Stromal cell of bone marrow (primary cell): ENCODE measurements around the gene PTGDS.

Experiments used
- DNase-seq: peaks from one replicate; pipeline ENCODE4 v3.0.0-alpha.2; 2012; ENCODE audit warnings: low read depth

The PTGDS gene

GRCh38 chr9:137026384-137026783 is 49.1 kb downstream of the PTGDS start:
- no peak for DNase-seq

DNA sequence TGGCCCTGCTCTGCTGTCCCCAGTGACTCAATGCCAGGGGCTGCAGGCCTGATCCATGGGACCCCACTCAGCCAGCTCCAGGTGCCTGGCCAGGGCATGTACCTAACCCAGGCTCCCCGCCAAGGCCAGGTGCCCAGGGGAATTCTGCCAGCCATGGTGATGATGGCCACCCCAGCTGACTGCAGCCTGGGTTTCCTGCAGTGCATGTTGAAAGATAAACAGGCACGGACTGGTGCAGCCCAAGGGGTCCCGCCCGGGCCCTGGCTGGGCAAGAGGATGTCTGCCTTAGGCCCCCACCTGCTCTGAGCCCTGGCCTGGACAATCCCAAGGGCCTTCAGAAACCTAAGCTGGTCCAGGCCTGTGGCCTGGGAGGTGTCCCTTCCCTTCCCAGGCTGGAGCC is 49.5 kb downstream of the PTGDS start:
- no peak for DNase-seq

DNA sequence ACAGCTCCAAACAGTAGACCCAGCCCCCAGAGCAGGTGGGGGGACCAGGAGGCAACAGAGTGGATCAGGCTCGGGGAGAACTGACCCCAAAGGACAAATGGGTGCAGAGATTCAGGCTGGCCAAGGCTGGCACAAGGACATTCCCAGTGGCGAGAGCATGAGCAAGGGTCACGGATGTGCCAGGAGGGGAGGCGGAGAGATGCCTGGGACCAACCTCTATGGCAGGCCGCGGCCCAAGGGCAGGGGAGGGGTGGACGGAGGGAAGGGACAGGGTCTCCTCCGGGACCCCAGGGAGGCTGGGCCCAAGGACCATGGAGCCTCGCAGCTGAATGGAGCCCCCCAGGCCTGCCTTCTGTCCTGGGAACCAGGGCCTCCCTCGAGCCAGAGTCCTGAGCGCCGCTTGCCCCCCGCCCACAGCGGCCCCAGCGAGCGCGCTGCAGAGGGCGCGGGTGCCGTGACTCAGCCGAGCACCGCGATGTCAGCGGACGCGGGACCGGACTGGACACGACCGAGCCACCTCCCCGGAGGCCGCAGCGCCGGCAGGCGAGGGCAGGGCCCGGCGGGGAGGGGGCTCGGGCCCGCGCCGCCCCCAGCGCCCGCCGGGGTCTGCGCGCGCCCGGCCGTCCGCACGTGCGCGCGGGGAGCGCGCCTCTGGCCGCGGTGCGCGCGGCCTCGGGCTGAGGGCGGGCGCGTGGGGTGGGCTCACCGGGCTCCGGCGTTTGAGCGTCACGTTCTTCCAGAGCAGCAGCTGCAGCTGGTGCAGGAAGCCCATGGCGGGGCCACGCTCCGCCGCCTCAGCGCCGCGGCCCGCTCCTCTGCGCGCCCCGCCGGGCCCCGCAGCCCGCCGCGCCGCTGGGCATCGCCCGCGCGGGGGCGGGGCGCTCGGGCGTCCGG is 50.3 kb downstream of the PTGDS start, which contains the start of gene ABCA2:
TSS of gene ABCA2 (minus strand) at position 869 of the 894 bp plus-strand sequence. CDS start at position 772, 97 bp downstream.
- DNase-seq, result no peak

DNA sequence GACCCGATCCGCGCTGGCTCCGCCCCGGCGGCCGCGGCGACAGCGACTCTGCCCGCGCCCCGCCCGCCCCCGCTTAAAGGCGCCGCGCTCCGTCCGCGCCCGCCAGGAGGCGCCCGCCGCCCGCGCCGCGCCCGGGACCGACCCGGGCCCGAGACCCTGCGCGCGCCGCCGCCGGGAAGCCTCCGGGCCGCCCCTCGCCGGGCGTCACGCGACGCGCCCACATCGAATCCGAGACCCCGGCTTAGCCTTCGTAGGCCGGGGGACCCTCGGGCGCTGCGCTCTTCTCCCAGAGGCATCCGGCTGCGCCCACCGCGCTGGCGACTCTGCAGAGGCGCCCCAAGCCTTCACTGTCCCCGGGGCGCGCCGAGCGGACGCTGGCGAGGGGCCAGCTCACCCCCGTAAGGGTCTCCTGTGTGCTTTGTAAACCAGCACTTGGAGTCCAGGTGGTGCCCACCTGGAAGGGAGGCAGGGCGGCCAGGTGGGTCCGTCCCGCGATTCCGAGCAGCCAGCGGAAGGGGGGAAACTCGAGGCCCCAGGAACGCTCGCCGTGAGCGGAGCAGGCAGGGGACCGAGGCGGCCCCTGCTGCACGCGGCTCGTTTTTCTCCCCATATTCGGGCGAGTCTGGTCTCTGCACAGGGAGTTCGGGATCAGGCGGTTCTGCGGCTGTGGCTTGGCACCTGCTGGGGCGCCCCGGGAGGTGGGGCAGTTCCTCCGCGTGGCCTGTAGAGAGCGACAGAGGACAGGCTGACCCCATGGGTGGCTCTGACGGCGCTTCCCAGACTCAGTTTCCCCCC is 51.2 kb downstream of the PTGDS start:
- peak; percentile 15 for DNase-seq

- peak; percentile 13 for DNase-seq
Observed at GRCh38 chr9:137029058-137029936, 52.0 kb downstream of the PTGDS start.

- DNase-seq, result no peak
Observed at GRCh38 chr9:137030006-137030405, 52.7 kb downstream of the PTGDS start.

- DNase-seq, result no peak
Observed at GRCh38 chr9:137030538-137031527, 53.5 kb downstream of the PTGDS start.
